Muscle layer of colon (tissue), 2 donors: ENCODE data around the gene ZNF446.

Source experiments
- H3K27ac ChIP-seq: one replicate; pipeline ENCODE4 v1.7.0; 2013; ENCODE audit warnings: low read depth, mild to moderate bottlenecking, low read length, moderate library complexity
- H3K27me3 ChIP-seq, 2 donors: one replicate each; pipeline ENCODE4 v1.7.0; 2013; ENCODE audit warnings: low read length in 2 of 2, mild to moderate bottlenecking in 2 of 2; ENCODE audit not compliant: insufficient read depth in 2 of 2, control insufficient read depth in 1 of 2
- H3K36me3 ChIP-seq: one replicate; pipeline ENCODE4 v1.7.0; 2013; ENCODE audit warnings: mild to moderate bottlenecking, low read length; ENCODE audit not compliant: insufficient read depth
- H3K4me1 ChIP-seq: one replicate; pipeline ENCODE4 v1.7.0; 2013; ENCODE audit warnings: mild to moderate bottlenecking, low read length; ENCODE audit not compliant: insufficient read depth
- H3K4me3 ChIP-seq, 2 donors: one replicate each; pipeline ENCODE4 v1.7.0; 2013; ENCODE audit warnings: low read length in 2 of 2, low read depth in 1 of 2, mild to moderate bottlenecking in 1 of 2, moderate library complexity in 1 of 2
- H3K9ac ChIP-seq: one replicate; pipeline ENCODE4 v1.7.0; 2013; ENCODE audit warnings: low read length
- H3K9me3 ChIP-seq: one replicate; pipeline ENCODE4 v1.7.0; 2013; ENCODE audit warnings: mild to moderate bottlenecking, low read length
- donor health status: abdominal sarcoma.
- donor health status: Adenocarcinoma of cecum.

Gene ZNF446

DNA sequence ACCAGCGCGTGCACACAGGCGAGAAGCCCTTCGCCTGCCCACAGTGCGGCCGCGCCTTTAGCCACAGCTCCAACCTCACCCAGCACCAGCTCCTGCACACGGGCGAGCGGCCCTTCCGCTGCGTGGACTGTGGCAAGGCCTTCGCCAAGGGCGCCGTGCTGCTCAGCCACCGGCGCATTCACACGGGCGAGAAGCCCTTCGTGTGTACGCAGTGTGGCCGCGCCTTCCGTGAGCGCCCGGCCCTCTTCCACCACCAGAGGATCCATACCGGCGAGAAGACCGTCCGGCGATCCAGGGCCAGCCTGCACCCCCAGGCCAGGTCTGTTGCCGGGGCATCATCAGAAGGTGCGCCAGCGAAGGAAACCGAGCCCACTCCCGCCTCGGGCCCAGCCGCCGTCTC lies 4.4 kb upstream of the ZNF446 start:
- H3K4me3 ChIP-seq = no peak overlapping the region
- no peaks in the 10 kb centered on the region for H3K9me3 ChIP-seq
- H3K4me1 ChIP-seq = peaks cover 20% of the 10 kb centered on the region
- H3K27ac ChIP-seq = no peak overlapping the region
- H3K36me3 ChIP-seq = peaks cover 26% of the 10 kb centered on the region
- no peak overlapping the region for H3K9ac ChIP-seq
- H3K27me3 ChIP-seq = no peaks in the 10 kb centered on the region

GRCh38 chr19:58473775-58474174 lies 2.4 kb upstream of the ZNF446 start:
- Histone ChIP-seq H3K4me1 (peaks cover 18% of the 10 kb centered on the region), H3K27me3 (no peaks in the 10 kb centered on the region), H3K27ac (no peak overlapping the region), H3K36me3 (peaks cover 31% of the 10 kb centered on the region), H3K9ac (no peak overlapping the region), H3K4me3 (no peak overlapping the region), H3K9me3 (no peaks in the 10 kb centered on the region)

DNA sequence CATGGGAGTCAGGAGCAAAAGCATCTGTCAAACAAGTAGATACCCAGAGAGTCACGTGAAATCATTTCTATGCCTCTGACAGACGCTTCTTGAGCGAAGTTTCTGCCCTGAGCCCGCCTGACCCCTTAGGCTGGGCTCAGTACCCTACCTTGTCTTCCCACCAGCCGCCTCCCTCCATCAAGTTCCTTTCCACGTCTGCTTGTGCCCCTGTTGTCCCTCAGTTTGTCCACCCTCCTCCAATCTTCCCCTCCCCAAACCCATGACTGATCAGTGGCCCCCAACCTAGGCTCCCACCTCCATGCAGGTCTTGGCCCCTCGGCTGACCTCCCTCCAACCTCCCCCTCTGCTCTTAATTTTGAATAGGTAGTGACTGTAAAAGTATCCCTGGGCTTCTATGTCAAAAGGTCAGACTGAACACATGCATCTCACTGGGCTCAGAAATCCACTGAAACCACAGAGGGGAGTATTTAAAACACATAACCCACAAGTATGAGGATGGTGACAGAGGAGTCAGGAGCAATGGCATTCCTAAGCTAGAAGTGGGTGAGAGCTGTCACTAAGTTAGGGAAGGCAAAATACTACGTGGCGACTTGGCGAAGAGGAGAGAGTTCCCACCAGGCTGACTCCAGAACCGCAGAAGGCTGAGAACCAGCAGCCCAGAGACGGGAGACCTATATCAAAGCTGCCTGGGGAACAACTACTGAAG lies 1.7 kb upstream of the ZNF446 start:
- no peak overlapping the region for H3K4me3 ChIP-seq

GRCh38 chr19:58474997-58475713 lies 997 bp upstream of the ZNF446 start:
- Histone ChIP-seq H3K36me3 (peaks cover 23% of the 10 kb centered on the region), H3K9me3 (no peaks in the 10 kb centered on the region), H3K27ac (peak overlapping the region; percentile 53), H3K4me3 (peak overlapping the region; percentile 39 to 88), H3K4me1 (peaks cover 18% of the 10 kb centered on the region), H3K9ac (peak overlapping the region; percentile 63), H3K27me3 (no peaks in the 10 kb centered on the region)

More for the DNA sequence above, 1.7 kb upstream of the ZNF446 start:
- H3K27me3 ChIP-seq = no peaks in the 10 kb centered on the region
- no peaks in the 10 kb centered on the region for H3K9me3 ChIP-seq
- no peak overlapping the region for H3K27ac ChIP-seq
- H3K36me3 ChIP-seq = peaks cover 29% of the 10 kb centered on the region
- peaks cover 18% of the 10 kb centered on the region for H3K4me1 ChIP-seq
- H3K9ac ChIP-seq = no peak overlapping the region

- peak overlapping the region; percentile 53 for H3K27ac ChIP-seq
- H3K36me3 ChIP-seq = peaks cover 32% of the 10 kb centered on the region
- H3K4me1 ChIP-seq = peaks cover 18% of the 10 kb centered on the region
- peak overlapping the region; percentile 63 for H3K9ac ChIP-seq
- peak overlapping the region; percentile 39 to 88 for H3K4me3 ChIP-seq
- H3K27me3 ChIP-seq = no peaks in the 10 kb centered on the region
- no peaks in the 10 kb centered on the region for H3K9me3 ChIP-seq
These were observed 405 bp downstream of the ZNF446 start for GRCh38 chr19:58476498-58477015.

GRCh38 chr19:58477130-58477529 lies 978 bp downstream of the ZNF446 start:
- Histone ChIP-seq H3K27me3 (no peaks in the 10 kb centered on the region), H3K9me3 (no peaks in the 10 kb centered on the region), H3K9ac (peak overlapping the region; percentile 63), H3K36me3 (peaks cover 27% of the 10 kb centered on the region), H3K4me3 (peak overlapping the region in 1 of 2 donors; percentile 88), H3K4me1 (peaks cover 18% of the 10 kb centered on the region), H3K27ac (peak overlapping the region; percentile 53)

- Histone ChIP-seq H3K27me3 (no peaks in the 10 kb centered on the region), H3K9ac (no peak overlapping the region), H3K27ac (no peak overlapping the region)
These were observed 1.7 kb downstream of the ZNF446 start for GRCh38 chr19:58477871-58478270.

DNA sequence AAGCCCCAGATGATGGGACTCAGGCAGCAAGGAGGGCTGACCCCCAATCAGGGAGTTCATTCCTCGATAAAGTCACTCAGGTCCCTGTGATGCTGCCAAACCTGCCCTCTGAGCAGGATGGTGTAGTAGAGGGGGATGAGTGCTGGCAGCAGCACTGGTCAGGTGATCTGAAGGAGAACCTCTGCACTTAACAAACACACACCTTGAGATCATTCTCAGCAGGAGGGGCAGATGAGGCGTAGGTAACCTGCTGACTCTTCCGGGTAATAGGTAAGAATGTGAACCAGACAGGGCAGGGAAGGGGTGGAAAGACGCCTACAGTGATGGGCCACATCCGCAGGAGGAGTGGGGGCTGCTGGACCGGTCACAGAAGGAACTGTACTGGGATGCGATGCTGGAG lies 3.2 kb downstream of the ZNF446 start:
- peaks cover 18% of the 10 kb centered on the region for H3K4me1 ChIP-seq
- peaks cover 16% of the 10 kb centered on the region for H3K36me3 ChIP-seq
- H3K27me3 ChIP-seq = no peaks in the 10 kb centered on the region
- H3K4me3 ChIP-seq = no peak overlapping the region
- no peaks in the 10 kb centered on the region for H3K9me3 ChIP-seq
- no peak overlapping the region for H3K9ac ChIP-seq
- H3K27ac ChIP-seq = no peak overlapping the region

More at GRCh38 chr19:58477871-58478270, 1.7 kb downstream of the ZNF446 start:
- H3K4me3 ChIP-seq = no peak overlapping the region
- no peaks in the 10 kb centered on the region for H3K9me3 ChIP-seq
- peaks cover 18% of the 10 kb centered on the region for H3K4me1 ChIP-seq
- H3K36me3 ChIP-seq = peaks cover 20% of the 10 kb centered on the region

- Histone ChIP-seq H3K4me3 (no peak overlapping the region), H3K36me3 (peaks cover 16% of the 10 kb centered on the region), H3K9ac (no peak overlapping the region), H3K4me1 (peaks cover 16% of the 10 kb centered on the region), H3K27ac (no peak overlapping the region), H3K27me3 (no peaks in the 10 kb centered on the region), H3K9me3 (no peaks in the 10 kb centered on the region)
These were observed 3.8 kb downstream of the ZNF446 start for GRCh38 chr19:58479736-58480480.

GRCh38 chr19:58480481-58480830 lies 4.3 kb downstream of the ZNF446 start:
- H3K9me3 ChIP-seq = no peaks in the 10 kb centered on the region
- H3K36me3 ChIP-seq = peaks cover 16% of the 10 kb centered on the region
- no peak overlapping the region for H3K9ac ChIP-seq
- H3K4me1 ChIP-seq = peaks cover 11% of the 10 kb centered on the region
- no peaks in the 10 kb centered on the region for H3K27me3 ChIP-seq
- no peak overlapping the region for H3K27ac ChIP-seq
- no peak overlapping the region for H3K4me3 ChIP-seq

GRCh38 chr19:58480831-58481230 lies 4.7 kb downstream of the ZNF446 start:
- H3K4me3 ChIP-seq = no peak overlapping the region
- H3K27ac ChIP-seq = no peak overlapping the region
- H3K27me3 ChIP-seq = no peaks in the 10 kb centered on the region
- no peaks in the 10 kb centered on the region for H3K9me3 ChIP-seq
- H3K9ac ChIP-seq = no peak overlapping the region
- H3K36me3 ChIP-seq = peaks cover 16% of the 10 kb centered on the region
- peaks cover 10% of the 10 kb centered on the region for H3K4me1 ChIP-seq
